A549 (cell line): ENCODE measurements around the gene DEAF1. TPM values are rescaled to one million over a fixed set of nuclear protein-coding genes. Genes with fewer than 3 reads are reported as not detected.

ENCODE experiments used
- ATAC-seq, 2 experiments: fragments of 200-7000 bp in 1 of 2; fragments of >200 bp in 1 of 2; cut with Nextera tagmentation in 1 of 2; cut with Tn5 transposase in 1 of 2; 3 replicates each; pipeline versions ENCODE4 v1.8.0 to v1.9.1; 2018 to 2020; ENCODE audit warnings: mild to moderate bottlenecking in 1 of 2, moderate library complexity in 1 of 2
- CTCF ChIA-PET: fragments of 300-600 bp; sonication (Branson Sonifier 250); formaldehyde crosslinking; extraction: SDS; loops from one replicate; lab custom pipeline; 2021; ENCODE audit warnings: antibody characterized with exemption, inconsistent platforms; lab: Yijun Ruan, JAX
- POLR2A ChIA-PET: fragments of 350-600 bp; formaldehyde crosslinking; extraction: SDS; loops from one replicate; lab custom pipeline; 2021; ENCODE audit warnings: antibody characterized with exemption, inconsistent platforms; lab: Yijun Ruan, JAX
- DNase-seq, 2 experiments: peaks; one replicate each; pipeline versions ENCODE4 v3.0.0 to v3.0.0-alpha.2; 2011 to 2016; ENCODE audit warnings: low read depth in 1 of 2, low spot score in 1 of 2
- FAIRE-seq: peaks from 2 replicates; lab custom pipeline; 2011; peaks lifted over from hg19 to GRCh38; lab: Jason Lieb, UNC
- H3K27ac ChIP-seq, 2 experiments: fragments of >200 bp; sonication (Bioruptor Twin); formaldehyde crosslinking; 3 replicates each; pipeline ENCODE4 v1.5.1; 2016 to 2017
- H3K4me1 ChIP-seq: fragments of >200 bp; sonication (Bioruptor Twin); formaldehyde crosslinking; 3 replicates; pipeline ENCODE4 v1.6.1; 2016
- H3K4me2 ChIP-seq: fragments of >200 bp; sonication (Bioruptor Twin); formaldehyde crosslinking; 3 replicates; pipeline ENCODE4 v1.6.1; 2016
- H3K4me3 ChIP-seq: fragments of >200 bp; sonication (Bioruptor Twin); formaldehyde crosslinking; 3 replicates; pipeline ENCODE4 v1.5.1; 2016
- H3K9me3 ChIP-seq: fragments of >200 bp; sonication (Bioruptor Twin); formaldehyde crosslinking; 3 replicates; pipeline ENCODE4 v1.6.1; 2016
- BHLHE40 ChIP-seq: IDR thresholded peaks from 2 replicates; pipeline ENCODE4 v1.6.1; 2012; ENCODE audit warnings: low read depth, low read length, inconsistent platforms
- CHD2 ChIP-seq: fragments of 150-350 bp; IDR thresholded peaks from 2 replicates; pipeline ENCODE4 v1.6.1; 2014; ENCODE audit warnings: low read length; ENCODE audit not compliant: partially characterized antibody
- E2F6 ChIP-seq: IDR thresholded peaks from 2 replicates; pipeline ENCODE4 v1.6.1; 2012; ENCODE audit warnings: low read depth, borderline replicate concordance
- EHMT2 ChIP-seq: fragments of 200-600 bp; sonication (generic); IDR thresholded peaks from 2 replicates; pipeline ENCODE4 v1.6.1; 2016; ENCODE audit warnings: antibody characterized with exemption, low read depth, mild to moderate bottlenecking, moderate library complexity
- ELK1 ChIP-seq: fragments of 150-350 bp; IDR thresholded peaks from 2 replicates; pipeline ENCODE4 v1.6.1; 2014; ENCODE audit warnings: low read depth, mild to moderate bottlenecking, low read length
- GATA3 ChIP-seq: IDR thresholded peaks from 2 replicates; pipeline ENCODE4 v1.6.1; 2012; ENCODE audit warnings: borderline replicate concordance
- HDAC2 ChIP-seq: fragments of 200-600 bp; sonication (generic); IDR thresholded peaks from 2 replicates; pipeline ENCODE4 v1.6.1; 2016
- HMGXB4 ChIP-seq: fragments of 250-450 bp; sonication (Bioruptor Pico); IDR thresholded peaks from 2 replicates; pipeline ENCODE4 v1.5.0; 2021; ENCODE audit warnings: mild to moderate bottlenecking, moderate library complexity, borderline replicate concordance
- HOXA7 ChIP-seq: fragments of 250-450 bp; sonication (Bioruptor Pico); IDR thresholded peaks from 2 replicates; pipeline ENCODE4 v1.5.0; 2020; ENCODE audit warnings: mild to moderate bottlenecking, moderate library complexity
- HOXB5 ChIP-seq: fragments of 250-450 bp; sonication (Bioruptor Pico); IDR thresholded peaks from 2 replicates; pipeline ENCODE4 v1.5.0; 2020; ENCODE audit warnings: mild to moderate bottlenecking, moderate library complexity
- JUNB ChIP-seq: fragments of >200 bp; sonication (Bioruptor Twin); formaldehyde crosslinking; IDR thresholded peaks from 2 replicates; pipeline ENCODE4 v1.6.1; 2016
- KDM1A ChIP-seq: fragments of 200-600 bp; sonication (generic); IDR thresholded peaks from 2 replicates; pipeline ENCODE4 v1.6.1; 2016; ENCODE audit warnings: low read depth, mild to moderate bottlenecking
- MAX ChIP-seq: IDR thresholded peaks from 2 replicates; pipeline ENCODE4 v1.6.1; 2012
- NFE2L2 ChIP-seq: fragments of 150-350 bp; conservative IDR thresholded peaks from 2 replicates; pipeline ENCODE4 v1.6.1; 2014; ENCODE audit warnings: low read length
- POLR2AphosphoS2 ChIP-seq: conservative IDR thresholded peaks from 2 replicates; pipeline ENCODE4 v1.6.1; 2012; ENCODE audit warnings: low read length, improper control_type of control experiment, inconsistent platforms
- RCOR1 ChIP-seq: fragments of 150-350 bp; IDR thresholded peaks from 2 replicates; pipeline ENCODE4 v1.6.1; 2014; ENCODE audit warnings: antibody characterized with exemption, low read length, low read depth
- RNF2 ChIP-seq: fragments of 200-600 bp; sonication (generic); IDR thresholded peaks from 2 replicates; pipeline ENCODE4 v1.6.1; 2016; ENCODE audit warnings: low read depth, mild to moderate bottlenecking, antibody characterized with exemption, moderate library complexity, borderline replicate concordance
- TFCP2L1 ChIP-seq: fragments of 250-450 bp; sonication (Bioruptor Pico); IDR thresholded peaks from 2 replicates; pipeline ENCODE4 v1.5.0; 2021; ENCODE audit warnings: mild to moderate bottlenecking
- USF2 ChIP-seq: fragments of 450-650 bp; IDR thresholded peaks from 2 replicates; pipeline ENCODE4 v1.6.1; 2014; ENCODE audit warnings: antibody characterized with exemption
- WGBS: methylation state at CpG from one replicate; pipeline ENCODE4 v1.1.6; 2017; ENCODE audit errors: missing lambda C conversion rate; 5-methylcytosine and 5-hydroxymethylcytosine counted together
- polyA plus RNA-seq, 4 experiments: library from polyadenylated mRNA; depleted of rRNA in 3 of 4; stranded (reverse); fragments of >200 nt; fragmentation: RNase III in 1 of 4; extraction: RNeasy Plus Mini Kit Qiagen cat#74134 plus additional on column Dnase treatment in 1 of 4; gene quantifications; 2 replicates in 3 of 4; 3 replicates in 1 of 4; pipeline ENCODE4 v1.2.3, GENCODE V29; 2011 to 2017
- TF ChIP-seq, protein P1 (sequence below): IDR thresholded peaks from 2 replicates; pipeline ENCODE4 v1.6.1; 2012
- TF ChIP-seq, protein P2 (sequence below): fragments of 250-450 bp; sonication (Bioruptor Pico); IDR thresholded peaks from 2 replicates; pipeline ENCODE4 v1.5.0; 2020; ENCODE audit warnings: low read depth, mild to moderate bottlenecking, moderate library complexity
- TF ChIP-seq, protein P3 (sequence below): fragments of >200 bp; sonication (Bioruptor Twin); formaldehyde crosslinking; IDR thresholded peaks from 3 replicates; pipeline ENCODE4 v1.5.1; 2016

Gene DEAF1
- polyA plus RNA-seq, 2 of the 4 experiments (the other 2 are of a cell fraction), result 16.0 to 24.0 TPM

DNA sequence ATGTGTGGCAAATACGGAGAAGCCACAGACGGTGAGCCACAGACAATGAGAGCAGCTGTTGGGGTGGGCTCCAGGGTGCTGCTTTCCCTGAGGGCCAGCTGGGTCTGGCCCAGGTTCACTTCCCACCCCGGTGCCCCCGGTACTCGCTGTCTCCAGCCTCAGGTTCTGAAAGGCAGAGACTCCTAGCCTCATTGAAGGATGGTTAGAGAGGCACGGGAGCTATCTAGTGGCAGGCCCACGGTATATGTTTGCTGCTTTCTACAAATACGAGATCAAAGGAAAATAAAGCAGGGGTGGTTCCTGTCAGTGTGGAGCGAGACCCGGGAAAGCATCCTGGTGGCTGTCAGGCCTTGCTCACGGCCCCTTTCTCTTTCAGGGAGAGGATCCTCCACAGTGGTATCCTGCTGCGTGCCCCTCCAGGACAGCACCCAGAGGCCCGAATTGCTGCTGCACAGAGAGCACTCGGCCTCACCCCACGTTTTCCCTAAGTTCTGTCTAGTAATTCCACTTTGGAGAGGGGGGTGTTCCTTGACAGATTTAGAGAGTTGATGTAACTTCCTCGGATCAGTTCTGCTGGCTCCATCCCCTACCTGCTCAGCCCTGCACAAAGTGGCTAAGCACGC is 3.6 kb upstream of the DEAF1 start:
- DNase-seq, result no peak
- WGBS, result 86% methylated on average over 16 of the region's 17 CpGs
- H3K9me3 ChIP-seq, result no peaks in the 10 kb centered on the region
- no peak for FAIRE-seq
- TF ChIP-seq HDAC2 (no peak), E2F6 (no peak), RNF2 (no peak), ELK1 (no peak), HMGXB4 (no peak), HOXA7 (CRISPR knock-in tag) (no peak), BHLHE40 (no peak), MAX (no peak)
- TF ChIP-seq, protein P1, sequence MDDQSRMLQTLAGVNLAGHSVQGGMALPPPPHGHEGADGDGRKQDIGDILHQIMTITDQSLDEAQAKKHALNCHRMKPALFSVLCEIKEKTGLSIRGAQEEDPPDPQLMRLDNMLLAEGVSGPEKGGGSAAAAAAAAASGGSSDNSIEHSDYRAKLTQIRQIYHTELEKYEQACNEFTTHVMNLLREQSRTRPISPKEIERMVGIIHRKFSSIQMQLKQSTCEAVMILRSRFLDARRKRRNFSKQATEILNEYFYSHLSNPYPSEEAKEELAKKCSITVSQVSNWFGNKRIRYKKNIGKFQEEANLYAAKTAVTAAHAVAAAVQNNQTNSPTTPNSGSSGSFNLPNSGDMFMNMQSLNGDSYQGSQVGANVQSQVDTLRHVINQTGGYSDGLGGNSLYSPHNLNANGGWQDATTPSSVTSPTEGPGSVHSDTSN, result no peak
- TF ChIP-seq, protein P2, sequence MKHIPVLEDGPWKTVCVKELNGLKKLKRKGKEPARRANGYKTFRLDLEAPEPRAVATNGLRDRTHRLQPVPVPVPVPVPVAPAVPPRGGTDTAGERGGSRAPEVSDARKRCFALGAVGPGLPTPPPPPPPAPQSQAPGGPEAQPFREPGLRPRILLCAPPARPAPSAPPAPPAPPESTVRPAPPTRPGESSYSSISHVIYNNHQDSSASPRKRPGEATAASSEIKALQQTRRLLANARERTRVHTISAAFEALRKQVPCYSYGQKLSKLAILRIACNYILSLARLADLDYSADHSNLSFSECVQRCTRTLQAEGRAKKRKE, result no peak
- TF ChIP-seq, protein P3, sequence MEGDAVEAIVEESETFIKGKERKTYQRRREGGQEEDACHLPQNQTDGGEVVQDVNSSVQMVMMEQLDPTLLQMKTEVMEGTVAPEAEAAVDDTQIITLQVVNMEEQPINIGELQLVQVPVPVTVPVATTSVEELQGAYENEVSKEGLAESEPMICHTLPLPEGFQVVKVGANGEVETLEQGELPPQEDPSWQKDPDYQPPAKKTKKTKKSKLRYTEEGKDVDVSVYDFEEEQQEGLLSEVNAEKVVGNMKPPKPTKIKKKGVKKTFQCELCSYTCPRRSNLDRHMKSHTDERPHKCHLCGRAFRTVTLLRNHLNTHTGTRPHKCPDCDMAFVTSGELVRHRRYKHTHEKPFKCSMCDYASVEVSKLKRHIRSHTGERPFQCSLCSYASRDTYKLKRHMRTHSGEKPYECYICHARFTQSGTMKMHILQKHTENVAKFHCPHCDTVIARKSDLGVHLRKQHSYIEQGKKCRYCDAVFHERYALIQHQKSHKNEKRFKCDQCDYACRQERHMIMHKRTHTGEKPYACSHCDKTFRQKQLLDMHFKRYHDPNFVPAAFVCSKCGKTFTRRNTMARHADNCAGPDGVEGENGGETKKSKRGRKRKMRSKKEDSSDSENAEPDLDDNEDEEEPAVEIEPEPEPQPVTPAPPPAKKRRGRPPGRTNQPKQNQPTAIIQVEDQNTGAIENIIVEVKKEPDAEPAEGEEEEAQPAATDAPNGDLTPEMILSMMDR, result no peak
- ChIA-PET CTCF (interaction anchor here (0.7 to 26.0 kb wide), 3 partner anchors 14 to 67 kb away, joined by 3 to 599 read pairs (median 7); no protein-coding TSS in a partner anchor), POLR2A (no interaction called here)
- no peak overlapping the region for H3K4me3 ChIP-seq
- no peak overlapping the region for H3K4me2 ChIP-seq
- H3K27ac ChIP-seq, result peak overlapping the region in 1 of 2 experiments; percentile 28; a peak in 1 of 6 replicates
- peaks cover 40% of the 10 kb centered on the region for H3K4me1 ChIP-seq
- ATAC-seq, result no peak

GRCh38 chr11:697811-698311 is 2.8 kb upstream of the DEAF1 start:
- WGBS, result 82% methylated on average over 11 of the region's 11 CpGs
- CTCF ChIA-PET, result interaction anchor here (0.7 to 26.0 kb wide), 8 partner anchors 9 to 68 kb away, joined by 3 to 599 read pairs (median 8); partner anchors contain the start of gene EPS8L2
- Histone ChIP-seq H3K4me2 (no peak overlapping the region), H3K4me1 (peaks cover 42% of the 10 kb centered on the region), H3K27ac (peak overlapping the region in 1 of 2 experiments; percentile 95; a peak in 3 of 6 replicates), H3K4me3 (no peak overlapping the region), H3K9me3 (no peaks in the 10 kb centered on the region)
- POLR2A ChIA-PET, result interaction anchor here (2.9 kb wide), 1 partner anchor 8 kb away, joined by 41 read pairs; the partner anchor contains the start of gene EPS8L2
- no peak for DNase-seq
- FAIRE-seq, result no peak
- no peak for ATAC-seq
- TF ChIP-seq NFE2L2 (no peak), RCOR1 (no peak), ELK1 (no peak), CHD2 (no peak), GATA3 (no peak), POLR2AphosphoS2 (no peak), MAX (no peak), TFCP2L1 (CRISPR knock-in tag) (no peak), HOXB5 (CRISPR knock-in tag) (no peak), USF2 (no peak), JUNB (no peak), KDM1A (no peak), EHMT2 (no peak)
- TF ChIP-seq, protein P3, result no peak
